DND-41 (cell line): Measurements from ENCODE around the gene CABP4.

Experiments
- CTCF ChIP-seq: IDR thresholded peaks from 2 replicates; pipeline ENCODE4 v1.5.1; 2012; ENCODE audit warnings: borderline replicate concordance, low read length, moderate library complexity, mild to moderate bottlenecking; ENCODE audit not compliant: poor library complexity, severe bottlenecking; ENCODE audit errors: extremely low read depth
- EZH2 ChIP-seq: IDR thresholded peaks from 3 replicates; pipeline ENCODE4 v1.6.1; 2012; ENCODE audit warnings: borderline replicate concordance, low read depth, mild to moderate bottlenecking, moderate library complexity, low read length, inconsistent platforms; ENCODE audit not compliant: severe bottlenecking

- TF ChIP-seq CTCF (no peak), EZH2 (no peak)
Observed at GRCh38 chr11:67496113-67496512, 41.0 kb downstream of the CABP4 start.
